ENCODE results near the gene ITGB1.

The ITGB1 gene

DNA sequence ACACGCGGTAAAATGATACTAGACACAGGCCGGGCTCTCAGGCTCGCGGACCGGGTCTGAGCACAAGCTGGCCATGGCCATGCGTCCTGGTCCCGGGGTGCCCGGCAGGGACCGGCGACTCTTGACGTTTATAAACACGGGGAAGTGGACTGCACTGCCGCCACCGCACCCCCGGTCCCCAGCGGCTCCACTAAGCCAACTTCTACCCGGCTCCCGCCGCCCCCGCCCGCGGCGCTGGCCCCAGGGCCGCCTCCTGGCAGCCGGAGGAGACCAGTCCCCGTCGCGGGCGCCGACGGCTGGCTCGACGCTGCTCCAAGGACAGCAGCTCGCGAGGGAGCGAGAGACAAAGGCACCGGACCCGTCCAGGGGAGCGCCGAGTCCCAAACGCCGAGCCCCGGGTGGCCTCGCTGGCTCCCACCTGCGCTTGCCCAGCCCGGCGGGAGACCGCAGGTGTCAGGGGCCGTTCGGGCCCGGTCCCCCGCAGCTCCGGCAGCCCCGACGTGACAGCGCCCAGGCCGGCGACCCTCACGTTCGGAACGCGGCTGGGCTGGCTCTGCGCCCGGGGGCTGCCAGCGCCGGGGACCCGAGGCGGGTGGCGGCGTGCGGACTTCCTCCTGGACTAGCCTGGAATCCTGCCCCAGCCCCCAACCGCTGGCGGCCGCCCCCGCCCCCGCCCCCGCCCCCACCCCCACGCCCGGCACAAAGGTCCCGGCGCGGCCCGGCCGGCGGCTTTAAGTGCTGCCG lies 517 bp downstream of the ITGB1 start:
- Histone ChIP-seq H3K36me3 (ENCODE audit: insufficient read depth) (no peaks in the 10 kb centered on the region), H2AFZ (ENCODE audit: low read depth) (peak overlapping the region; percentile 61), H3K4me3 (IDR thresholded peaks at IDR 0.05; ENCODE audit: insufficient read depth, low read depth, low read length) (no peak overlapping the region), H4K20me1 (ENCODE audit: insufficient read depth) (no peaks in the 10 kb centered on the region), H3K9ac (peak overlapping the region; percentile 84), H3K27me3 (ENCODE audit: insufficient read depth, low read depth) (no peaks in the 10 kb centered on the region), H3K4me2 (peak overlapping the region; percentile 88), H3K4me1 (ENCODE audit: low read depth, poor library complexity, severe bottlenecking) (peaks cover 44% of the 10 kb centered on the region), H3K79me2 (ENCODE audit: insufficient read depth, low read depth) (peaks cover 38% of the 10 kb centered on the region; the same call in 1 of the 2 replicates), H3K27ac (no peak overlapping the region)
- TF ChIP-seq, protein P1, sequence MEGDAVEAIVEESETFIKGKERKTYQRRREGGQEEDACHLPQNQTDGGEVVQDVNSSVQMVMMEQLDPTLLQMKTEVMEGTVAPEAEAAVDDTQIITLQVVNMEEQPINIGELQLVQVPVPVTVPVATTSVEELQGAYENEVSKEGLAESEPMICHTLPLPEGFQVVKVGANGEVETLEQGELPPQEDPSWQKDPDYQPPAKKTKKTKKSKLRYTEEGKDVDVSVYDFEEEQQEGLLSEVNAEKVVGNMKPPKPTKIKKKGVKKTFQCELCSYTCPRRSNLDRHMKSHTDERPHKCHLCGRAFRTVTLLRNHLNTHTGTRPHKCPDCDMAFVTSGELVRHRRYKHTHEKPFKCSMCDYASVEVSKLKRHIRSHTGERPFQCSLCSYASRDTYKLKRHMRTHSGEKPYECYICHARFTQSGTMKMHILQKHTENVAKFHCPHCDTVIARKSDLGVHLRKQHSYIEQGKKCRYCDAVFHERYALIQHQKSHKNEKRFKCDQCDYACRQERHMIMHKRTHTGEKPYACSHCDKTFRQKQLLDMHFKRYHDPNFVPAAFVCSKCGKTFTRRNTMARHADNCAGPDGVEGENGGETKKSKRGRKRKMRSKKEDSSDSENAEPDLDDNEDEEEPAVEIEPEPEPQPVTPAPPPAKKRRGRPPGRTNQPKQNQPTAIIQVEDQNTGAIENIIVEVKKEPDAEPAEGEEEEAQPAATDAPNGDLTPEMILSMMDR (conservative IDR thresholded peaks at IDR 0.05; ENCODE audit: low read depth, low read length): no peak

DNA sequence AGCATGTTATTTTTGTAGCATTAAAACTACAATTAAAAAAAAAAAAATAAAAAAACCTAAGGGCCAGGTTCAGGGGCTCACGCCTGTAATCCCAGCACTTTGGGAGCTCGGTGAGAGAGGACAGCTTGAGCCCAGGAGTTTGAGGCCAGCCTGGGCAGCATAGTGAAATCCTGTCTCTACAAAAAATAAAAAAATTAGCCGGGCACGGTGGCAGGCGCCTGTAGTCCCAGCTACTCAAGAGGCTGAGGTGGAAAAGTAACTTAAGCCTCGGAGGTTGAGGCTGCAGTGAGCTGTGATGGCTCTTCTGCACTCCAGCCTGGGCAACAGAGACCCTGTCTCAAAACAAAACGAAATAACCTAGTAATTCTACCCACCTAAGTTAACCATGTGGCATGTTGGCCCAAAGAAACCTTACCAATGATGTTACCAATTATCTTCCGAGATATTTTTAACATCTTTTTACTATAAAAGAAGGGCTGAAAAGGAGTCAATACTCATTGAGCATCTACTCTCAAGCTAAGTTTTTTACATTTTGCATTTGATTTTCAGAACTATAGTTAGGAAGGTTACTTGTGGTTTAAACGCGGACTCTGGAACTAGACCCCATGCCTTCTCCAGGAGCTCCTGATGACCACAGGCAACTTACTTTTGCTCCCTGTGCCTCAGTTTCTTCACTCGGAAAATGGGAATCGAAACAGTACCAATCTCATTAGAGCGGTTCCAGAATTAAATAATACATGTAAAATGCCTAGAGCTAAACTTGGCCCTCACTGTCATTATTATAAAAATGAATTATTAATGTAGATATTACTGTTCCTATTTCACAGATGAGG lies 1.4 kb downstream of the ITGB1 start:
- H3K27me3 ChIP-seq (ENCODE audit: insufficient read depth, low read depth): no peaks in the 10 kb centered on the region
- H4K20me1 ChIP-seq (ENCODE audit: insufficient read depth): no peaks in the 10 kb centered on the region
- peaks cover 44% of the 10 kb centered on the region for H3K4me1 ChIP-seq (ENCODE audit: low read depth, poor library complexity, severe bottlenecking)
- H2AFZ ChIP-seq (ENCODE audit: low read depth): peak overlapping the region; percentile 61; the same call in 1 of the 2 replicates
- H3K36me3 ChIP-seq (ENCODE audit: insufficient read depth): no peaks in the 10 kb centered on the region
- peak overlapping the region; percentile 88 for H3K4me2 ChIP-seq
- H3K9ac ChIP-seq: peak overlapping the region; percentile 84; the same call in 1 of the 2 replicates
- TF ChIP-seq, protein P1 (conservative IDR thresholded peaks at IDR 0.05; ENCODE audit: low read depth, low read length): no peak
- no peak overlapping the region for H3K27ac ChIP-seq
- H3K79me2 ChIP-seq (ENCODE audit: insufficient read depth, low read depth): peaks cover 44% of the 10 kb centered on the region; the same call in 1 of the 2 replicates
- H3K4me3 ChIP-seq (IDR thresholded peaks at IDR 0.05; ENCODE audit: insufficient read depth, low read depth, low read length): no peak overlapping the region

DNA sequence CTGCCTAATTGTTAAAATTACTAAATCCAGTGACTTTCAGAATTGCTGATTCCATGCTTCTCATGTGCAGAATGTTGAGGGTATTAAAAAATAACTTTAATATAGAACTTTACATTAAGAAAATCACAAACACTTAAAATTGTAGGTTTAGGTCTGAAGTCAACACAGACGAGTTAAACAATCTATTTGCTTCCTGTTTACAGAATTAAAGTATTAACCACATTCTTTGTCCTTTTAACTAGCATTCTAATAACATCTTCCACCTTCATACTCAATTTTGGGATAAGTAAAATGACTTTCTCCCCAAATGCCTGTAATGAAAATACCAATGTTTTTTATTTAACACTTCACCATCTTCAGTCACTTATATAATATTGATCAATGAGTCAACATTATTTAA lies 2.2 kb downstream of the ITGB1 start:
- TF ChIP-seq, protein P1 (conservative IDR thresholded peaks at IDR 0.05; ENCODE audit: low read depth, low read length): no peak
- Histone ChIP-seq H3K36me3 (ENCODE audit: insufficient read depth) (no peaks in the 10 kb centered on the region), H3K4me2 (no peak overlapping the region; the same call in 1 of the 2 replicates), H3K27ac (no peak overlapping the region), H3K79me2 (ENCODE audit: insufficient read depth, low read depth) (peaks cover 50% of the 10 kb centered on the region; the same call in 1 of the 2 replicates), H3K4me1 (ENCODE audit: low read depth, poor library complexity, severe bottlenecking) (peaks cover 44% of the 10 kb centered on the region), H3K9ac (no peak overlapping the region), H3K4me3 (IDR thresholded peaks at IDR 0.05; ENCODE audit: insufficient read depth, low read depth, low read length) (no peak overlapping the region), H2AFZ (ENCODE audit: low read depth) (no peak overlapping the region), H4K20me1 (ENCODE audit: insufficient read depth) (no peaks in the 10 kb centered on the region), H3K27me3 (ENCODE audit: insufficient read depth, low read depth) (no peaks in the 10 kb centered on the region)

DNA sequence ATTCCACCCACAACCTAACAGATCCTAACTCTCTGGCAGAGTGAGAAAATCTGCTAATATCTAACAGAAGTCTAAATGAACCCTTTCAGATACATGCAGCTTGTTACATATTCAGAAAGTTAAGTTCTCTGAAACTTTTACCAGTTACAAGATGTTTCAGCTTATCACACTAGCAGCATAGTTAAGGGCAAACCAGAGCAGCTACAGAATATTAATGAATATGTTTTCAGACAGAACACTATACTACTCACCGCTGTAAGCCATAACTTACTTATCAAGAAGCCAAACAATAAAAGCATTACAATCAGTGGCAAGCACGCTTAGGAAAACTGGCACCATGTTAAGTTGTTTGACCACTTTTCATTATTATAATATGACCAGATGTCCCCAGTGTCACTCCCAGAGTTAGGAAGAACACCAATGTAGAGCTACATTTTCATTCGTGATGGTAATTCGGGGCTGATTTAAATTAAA lies 2.7 kb downstream of the ITGB1 start:
- Histone ChIP-seq H3K79me2 (ENCODE audit: insufficient read depth, low read depth) (peaks cover 50% of the 10 kb centered on the region; the same call in 1 of the 2 replicates), H3K27ac (no peak overlapping the region), H3K4me1 (ENCODE audit: low read depth, poor library complexity, severe bottlenecking) (peaks cover 44% of the 10 kb centered on the region), H3K4me3 (IDR thresholded peaks at IDR 0.05; ENCODE audit: insufficient read depth, low read depth, low read length) (no peak overlapping the region), H3K27me3 (ENCODE audit: insufficient read depth, low read depth) (no peaks in the 10 kb centered on the region), H3K36me3 (ENCODE audit: insufficient read depth) (no peaks in the 10 kb centered on the region), H3K4me2 (no peak overlapping the region; the same call in 1 of the 2 replicates), H3K9ac (no peak overlapping the region), H2AFZ (ENCODE audit: low read depth) (no peak overlapping the region), H4K20me1 (ENCODE audit: insufficient read depth) (no peaks in the 10 kb centered on the region)
- TF ChIP-seq, protein P1 (conservative IDR thresholded peaks at IDR 0.05; ENCODE audit: low read depth, low read length): no peak
